Progenitor cell of endocrine pancreas (in vitro differentiated cells): ENCODE results near the gene CD44. TPM values are rescaled to one million over a fixed set of nuclear protein-coding genes. Genes with fewer than 3 reads are reported as not detected.

Experiments used
- DNase-seq: peaks from one replicate; pipeline ENCODE4 v3.0.0; 2021; ENCODE audit warnings: low spot score; ENCODE audit not compliant: unreplicated experiment
- H3K27ac Mint-ChIP-seq: 2 replicates; pipeline ENCODE4 v1.8.0; 2021; ENCODE audit warnings: mild to moderate bottlenecking, moderate library complexity, mixed read lengths
- H3K27me3 Mint-ChIP-seq: 2 replicates; pipeline ENCODE4 v1.8.0; 2021; ENCODE audit warnings: mixed read lengths
- H3K36me3 Mint-ChIP-seq: 2 replicates; pipeline ENCODE4 v1.8.0; 2022; ENCODE audit warnings: mixed read lengths; ENCODE audit not compliant: insufficient read depth
- H3K4me1 Mint-ChIP-seq: 2 replicates; pipeline ENCODE4 v1.8.0; 2021; ENCODE audit warnings: low read depth, mixed read lengths
- H3K4me3 Mint-ChIP-seq: 2 replicates; pipeline ENCODE4 v1.8.0; 2021; ENCODE audit warnings: low read depth, mild to moderate bottlenecking, moderate library complexity, mixed read lengths
- H3K9me3 Mint-ChIP-seq: 2 replicates; pipeline ENCODE4 v1.8.0; 2021; ENCODE audit warnings: low read depth, mixed read lengths
- total RNA-seq: library from RNA; stranded (reverse); gene quantifications from 2 replicates; pipeline ENCODE4 v1.2.1, GENCODE V29; 2021
- TF ChIP-seq, protein P1 (sequence below): fragments of 200-600 bp; sonication (generic); IDR thresholded peaks from one replicate; pipeline ENCODE4 v1.5.0; 2021; ENCODE audit warnings: antibody characterized with exemption, mild to moderate bottlenecking; ENCODE audit not compliant: unreplicated experiment

Gene CD44
- total RNA-seq, 1 donor from 2014 or later, result 1.9 TPM

DNA sequence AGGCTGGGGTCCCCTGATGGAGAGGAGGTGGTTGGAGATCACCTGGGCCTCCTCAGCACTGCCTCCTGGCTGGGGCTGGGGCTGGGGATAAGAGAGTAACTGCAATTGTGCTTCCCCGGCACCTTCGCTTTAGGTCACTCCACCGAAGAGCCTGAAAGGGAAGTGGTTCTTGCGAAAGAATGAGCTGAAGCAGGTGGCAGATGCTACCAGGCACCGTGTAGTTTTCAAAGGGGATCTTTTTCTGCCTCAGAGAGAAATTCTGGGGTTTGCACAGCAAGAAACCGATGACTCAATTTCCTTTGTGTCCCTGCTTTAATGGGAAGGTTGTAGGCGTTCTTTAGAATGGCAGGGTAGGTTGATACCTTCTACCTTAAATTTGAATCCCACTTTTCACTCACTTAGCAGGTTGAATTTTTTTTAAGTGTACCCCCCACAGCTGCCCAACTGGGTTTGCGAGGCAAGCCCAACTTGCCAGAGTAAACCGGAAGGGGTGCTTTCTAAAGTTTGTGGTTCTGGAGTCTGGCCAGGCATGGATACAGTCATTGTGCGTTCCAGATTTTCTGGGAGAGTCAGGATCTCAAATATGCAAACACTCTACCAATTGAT lies 5.3 kb downstream of the CD44 start:
- peaks cover 6% of the 10 kb centered on the region for H3K4me1 Mint-ChIP-seq
- H3K27ac Mint-ChIP-seq, result no peak overlapping the region
- TF ChIP-seq, protein P1, sequence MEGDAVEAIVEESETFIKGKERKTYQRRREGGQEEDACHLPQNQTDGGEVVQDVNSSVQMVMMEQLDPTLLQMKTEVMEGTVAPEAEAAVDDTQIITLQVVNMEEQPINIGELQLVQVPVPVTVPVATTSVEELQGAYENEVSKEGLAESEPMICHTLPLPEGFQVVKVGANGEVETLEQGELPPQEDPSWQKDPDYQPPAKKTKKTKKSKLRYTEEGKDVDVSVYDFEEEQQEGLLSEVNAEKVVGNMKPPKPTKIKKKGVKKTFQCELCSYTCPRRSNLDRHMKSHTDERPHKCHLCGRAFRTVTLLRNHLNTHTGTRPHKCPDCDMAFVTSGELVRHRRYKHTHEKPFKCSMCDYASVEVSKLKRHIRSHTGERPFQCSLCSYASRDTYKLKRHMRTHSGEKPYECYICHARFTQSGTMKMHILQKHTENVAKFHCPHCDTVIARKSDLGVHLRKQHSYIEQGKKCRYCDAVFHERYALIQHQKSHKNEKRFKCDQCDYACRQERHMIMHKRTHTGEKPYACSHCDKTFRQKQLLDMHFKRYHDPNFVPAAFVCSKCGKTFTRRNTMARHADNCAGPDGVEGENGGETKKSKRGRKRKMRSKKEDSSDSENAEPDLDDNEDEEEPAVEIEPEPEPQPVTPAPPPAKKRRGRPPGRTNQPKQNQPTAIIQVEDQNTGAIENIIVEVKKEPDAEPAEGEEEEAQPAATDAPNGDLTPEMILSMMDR, result no peak
- DNase-seq, result no peak
- no peaks in the 10 kb centered on the region for H3K9me3 Mint-ChIP-seq
- no peak overlapping the region for H3K4me3 Mint-ChIP-seq
- H3K27me3 Mint-ChIP-seq, result peaks cover 58% of the 10 kb centered on the region
- no peaks in the 10 kb centered on the region for H3K36me3 Mint-ChIP-seq

DNA sequence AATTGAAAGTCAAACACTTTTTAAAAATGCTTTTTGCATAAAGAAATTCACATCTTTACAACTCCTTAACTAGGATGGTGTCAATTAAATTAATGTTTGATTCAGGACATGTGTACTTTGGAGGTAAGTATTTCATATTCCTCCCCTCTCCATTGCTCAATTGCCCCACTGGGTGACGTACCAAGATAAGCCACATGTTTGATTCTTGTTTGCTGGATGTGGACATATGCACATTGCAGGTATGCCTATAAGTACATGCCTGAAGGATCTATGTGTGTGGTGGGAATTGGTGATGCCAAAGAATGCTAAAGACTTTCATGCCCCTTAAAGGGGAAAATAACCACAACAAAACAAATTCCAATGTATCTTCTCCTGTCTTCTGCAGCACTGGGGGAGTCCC lies 5.8 kb downstream of the CD44 start:
- peaks cover 2% of the 10 kb centered on the region for H3K4me1 Mint-ChIP-seq
- no peak overlapping the region for H3K4me3 Mint-ChIP-seq
- H3K36me3 Mint-ChIP-seq, result no peaks in the 10 kb centered on the region
- H3K27ac Mint-ChIP-seq, result no peak overlapping the region
- H3K9me3 Mint-ChIP-seq, result no peaks in the 10 kb centered on the region
- TF ChIP-seq, protein P1, result no peak
- no peak for DNase-seq
- peaks cover 52% of the 10 kb centered on the region for H3K27me3 Mint-ChIP-seq

DNA sequence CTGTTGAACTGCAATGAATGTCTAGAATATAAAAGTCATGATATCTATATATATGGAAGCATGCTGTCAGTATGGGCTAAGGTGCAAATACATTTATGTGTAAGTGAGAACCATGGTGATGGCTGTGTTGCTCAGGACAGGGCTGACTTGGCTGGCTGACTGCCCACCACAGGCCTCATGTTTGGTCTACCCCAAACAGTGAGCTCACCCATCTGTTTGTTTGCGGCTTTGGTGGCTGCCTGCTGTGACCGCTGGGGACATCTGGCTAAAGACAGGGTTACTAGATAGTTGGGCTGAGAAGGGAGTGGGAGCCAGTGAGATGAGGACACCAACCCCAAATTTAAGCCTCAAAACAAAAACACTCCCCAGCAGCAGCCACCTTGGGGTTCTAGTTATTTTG lies 6.3 kb downstream of the CD44 start:
- H3K27me3 Mint-ChIP-seq, result peaks cover 48% of the 10 kb centered on the region
- H3K4me1 Mint-ChIP-seq, result peaks cover 2% of the 10 kb centered on the region
- DNase-seq, result no peak
- TF ChIP-seq, protein P1, result no peak
- no peaks in the 10 kb centered on the region for H3K36me3 Mint-ChIP-seq
- no peaks in the 10 kb centered on the region for H3K9me3 Mint-ChIP-seq
- no peak overlapping the region for H3K27ac Mint-ChIP-seq
- H3K4me3 Mint-ChIP-seq, result no peak overlapping the region

DNA sequence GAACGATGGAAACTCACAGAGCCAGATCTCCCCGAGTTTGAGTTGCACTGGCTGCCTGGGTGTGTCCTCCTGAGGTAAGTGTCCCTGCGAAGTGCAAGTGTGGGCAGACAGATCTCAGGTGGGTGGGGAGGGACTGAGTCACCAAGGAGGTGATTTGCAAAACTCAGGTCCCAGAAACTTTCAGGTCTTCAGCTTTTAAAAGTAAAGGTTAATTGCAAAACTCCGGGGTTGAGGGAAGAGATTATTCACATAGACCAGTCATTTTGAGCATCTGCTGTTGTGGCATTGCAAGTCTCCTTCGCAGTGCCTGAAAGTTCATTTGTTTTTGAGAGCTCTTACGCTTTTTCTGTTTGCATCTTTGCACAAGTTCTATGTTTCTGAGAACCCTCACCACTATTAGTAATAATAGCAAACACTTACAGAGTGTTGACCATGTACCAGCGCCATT lies 7.1 kb downstream of the CD44 start:
- TF ChIP-seq, protein P1, result no peak
- Mint-ChIP-seq H3K4me3 (no peak overlapping the region), H3K9me3 (no peaks in the 10 kb centered on the region), H3K27me3 (peaks cover 47% of the 10 kb centered on the region), H3K27ac (no peak overlapping the region), H3K4me1 (peaks cover 1% of the 10 kb centered on the region), H3K36me3 (no peaks in the 10 kb centered on the region)
- DNase-seq, result no peak

DNA sequence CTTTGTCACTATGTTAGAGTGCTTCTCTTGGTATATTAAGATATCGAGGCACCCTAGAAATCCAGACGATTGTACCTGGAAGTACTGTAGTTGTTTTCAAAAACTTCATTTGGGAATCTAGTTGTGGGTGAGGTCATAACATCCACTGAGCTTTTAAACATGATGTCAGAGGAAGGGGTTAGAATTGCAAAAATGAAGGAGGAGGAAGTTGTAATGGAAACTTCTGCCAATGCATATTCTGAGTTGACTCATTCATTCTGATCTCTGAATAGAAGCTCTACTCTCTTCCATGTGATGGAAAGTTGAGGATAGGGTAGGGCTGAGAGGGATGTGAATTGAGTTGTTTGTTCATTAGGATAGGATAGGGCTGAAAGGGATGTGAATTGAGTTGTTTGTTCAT lies 7.7 kb downstream of the CD44 start:
- Mint-ChIP-seq H3K4me1 (peaks cover under 1% of the 10 kb centered on the region), H3K4me3 (no peak overlapping the region), H3K27ac (no peak overlapping the region), H3K9me3 (no peaks in the 10 kb centered on the region), H3K36me3 (no peaks in the 10 kb centered on the region), H3K27me3 (peaks cover 43% of the 10 kb centered on the region)
- TF ChIP-seq, protein P1, result no peak
- no peak for DNase-seq
